Measurements from ENCODE around the gene ZBTB47.
A peak's percentile ranks its signal among the peaks of the same experiment; 100 is the strongest.

ZBTB47 gene

GRCh38 chr3:42653560-42654330 is at the start of gene ZBTB47:
ZBTB47 (plus strand) TSS chr3:42653697; CDS start chr3:42658356, 4,659 bp downstream.
- DNase-seq (ENCODE audit: low read depth, low spot score): no peak
- in situ Hi-C loops (cut with HindIII; ENCODE audit: low sequenced_read_pairs): no loop called here
- no peak for TF ChIP-seq CTCF (IDR thresholded peaks at IDR 0.05; ENCODE audit: low read depth, low read length)
- peak within 1 kb of the TSS; percentile 72 for H3K4me3 ChIP-seq (ENCODE audit: low read depth, low read length)

GRCh38 chr3:42605546-42606173 is 47.8 kb upstream of the ZBTB47 start:
- no peak overlapping the region for H3K4me3 ChIP-seq (ENCODE audit: low read depth, low read length)
- DNase-seq (ENCODE audit: low read depth, low spot score): no peak
- no peak for TF ChIP-seq CTCF (IDR thresholded peaks at IDR 0.05; ENCODE audit: low read depth, low read length)
- in situ Hi-C loops (cut with HindIII; ENCODE audit: low sequenced_read_pairs): no loop called here

DNA sequence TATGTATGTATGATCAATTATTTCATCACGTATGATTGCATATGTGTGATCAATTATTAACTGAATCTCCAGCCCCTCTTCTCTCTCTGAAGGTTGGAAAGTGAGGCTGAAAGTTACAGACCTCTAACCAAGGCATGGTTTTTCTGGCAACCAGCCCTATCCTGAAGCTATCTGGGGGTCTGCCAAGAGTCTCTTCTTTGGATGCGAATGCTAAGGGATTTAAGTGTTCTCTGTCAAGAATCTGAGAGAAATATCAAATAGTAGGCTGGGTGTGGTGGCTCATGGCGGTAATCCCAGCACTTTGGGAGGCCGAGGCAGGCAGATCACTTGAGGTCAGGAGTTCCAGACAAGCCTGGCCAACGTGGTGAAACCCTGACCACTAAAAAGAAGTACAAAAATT is 44.9 kb upstream of the ZBTB47 start:
- TF ChIP-seq CTCF (IDR thresholded peaks at IDR 0.05; ENCODE audit: low read depth, low read length): no peak
- peak; percentile 34 for DNase-seq (ENCODE audit: low read depth, low spot score)
- no peak overlapping the region for H3K4me3 ChIP-seq (ENCODE audit: low read depth, low read length)
- in situ Hi-C loops (cut with HindIII; ENCODE audit: low sequenced_read_pairs): no loop called here

DNA sequence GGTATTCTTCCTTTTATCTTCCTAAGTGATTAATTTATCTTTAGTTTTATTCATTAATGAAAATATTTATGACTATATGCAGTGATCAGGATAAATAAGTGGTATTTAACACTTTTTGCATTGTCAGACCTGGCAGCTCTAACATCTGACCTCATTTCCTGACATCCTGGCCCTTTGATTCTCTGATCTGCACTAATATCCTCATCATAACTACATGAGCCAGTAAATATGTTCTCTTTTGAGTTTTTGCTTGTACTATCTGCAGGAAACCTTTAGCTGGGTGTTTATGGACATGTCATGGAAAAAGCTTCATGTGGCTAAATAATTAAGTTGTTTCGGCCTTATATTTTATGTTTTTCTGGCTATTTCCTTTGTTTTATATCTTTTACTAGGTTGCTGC is 42.5 kb upstream of the ZBTB47 start:
- no peak for TF ChIP-seq CTCF (IDR thresholded peaks at IDR 0.05; ENCODE audit: low read depth, low read length)
- DNase-seq (ENCODE audit: low read depth, low spot score): no peak
- H3K4me3 ChIP-seq (ENCODE audit: low read depth, low read length): no peak overlapping the region
- in situ Hi-C loops (cut with HindIII; ENCODE audit: low sequenced_read_pairs): no loop called here

DNA sequence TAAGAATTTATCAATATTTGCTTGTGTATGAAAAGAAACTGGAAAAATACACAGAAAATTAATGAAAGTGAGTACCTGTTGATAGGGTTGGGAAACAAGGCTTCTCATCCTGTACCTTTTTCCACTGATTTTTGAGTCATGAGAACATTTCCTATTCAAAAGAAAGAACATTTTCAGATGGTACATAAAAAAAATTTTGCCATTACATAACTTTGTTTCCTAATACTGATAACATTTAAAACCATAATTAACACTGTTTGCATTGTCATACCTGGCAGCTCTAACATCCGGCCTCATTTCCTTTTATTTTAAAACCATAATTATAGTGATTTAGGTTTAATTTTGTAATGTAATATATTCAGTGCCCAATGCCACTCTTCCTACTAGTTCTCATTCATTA is 41.3 kb upstream of the ZBTB47 start:
- in situ Hi-C loops (cut with HindIII; ENCODE audit: low sequenced_read_pairs): no loop called here
- H3K4me3 ChIP-seq (ENCODE audit: low read depth, low read length): no peak overlapping the region
- TF ChIP-seq CTCF (IDR thresholded peaks at IDR 0.05; ENCODE audit: low read depth, low read length): no peak

DNA sequence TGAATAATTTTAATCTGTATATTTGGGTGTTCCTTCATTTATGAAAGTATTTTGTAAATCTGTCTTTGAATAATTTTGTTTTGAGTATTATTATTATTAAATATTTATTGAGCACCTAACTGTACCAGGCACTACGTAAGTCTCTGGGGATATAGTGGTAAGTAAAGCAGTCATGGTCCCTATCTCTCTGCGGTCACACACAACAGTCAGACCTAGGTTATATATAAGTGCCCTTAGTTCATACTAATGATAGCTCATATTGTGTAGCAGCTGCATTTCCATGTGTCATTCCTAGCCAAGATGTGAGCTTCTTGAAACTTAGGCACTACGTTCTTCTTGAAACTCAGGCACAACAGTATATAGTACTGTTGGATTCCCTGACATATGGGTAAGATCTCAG is 40.6 kb upstream of the ZBTB47 start:
- no peak for DNase-seq (ENCODE audit: low read depth, low spot score)
- in situ Hi-C loops (cut with HindIII; ENCODE audit: low sequenced_read_pairs): no loop called here
- TF ChIP-seq CTCF (IDR thresholded peaks at IDR 0.05; ENCODE audit: low read depth, low read length): no peak
- H3K4me3 ChIP-seq (ENCODE audit: low read depth, low read length): no peak overlapping the region

More for the DNA sequence above, 41.3 kb upstream of the ZBTB47 start:
- no peak for DNase-seq (ENCODE audit: low read depth, low spot score)
